Neural cell (in vitro differentiated cells): ENCODE measurements around the gene GPR17.

Experiments
- EP300 ChIP-seq: fragments of 450-650 bp; conservative IDR thresholded peaks from 2 replicates; pipeline ENCODE4 v1.6.1; 2014; ENCODE audit warnings: antibody characterized with exemption, mild to moderate bottlenecking, moderate library complexity; ENCODE audit not compliant: poor library complexity, severe bottlenecking
- EZH2 ChIP-seq: fragments of 200-600, 300-800 bp; shearing (Covaris generic), sonication (generic); IDR thresholded peaks from 2 replicates; pipeline ENCODE4 v1.6.1; 2014; ENCODE audit warnings: antibody characterized with exemption, low read length, borderline replicate concordance, mild to moderate bottlenecking; ENCODE audit not compliant: insufficient read depth, poor library complexity, severe bottlenecking
- MXI1 ChIP-seq: fragments of 450-650 bp; conservative IDR thresholded peaks from 2 replicates; pipeline ENCODE4 v1.6.1; 2014; ENCODE audit warnings: antibody characterized with exemption, mild to moderate bottlenecking; ENCODE audit not compliant: poor library complexity, severe bottlenecking
- POLR2AphosphoS5 ChIP-seq: IDR thresholded peaks from 2 replicates; pipeline ENCODE4 v1.6.1; 2012
- RAD21 ChIP-seq: fragments of 450-650 bp; conservative IDR thresholded peaks from 2 replicates; pipeline ENCODE4 v1.6.1; 2014; ENCODE audit warnings: antibody characterized with exemption, mild to moderate bottlenecking, moderate library complexity
- TF ChIP-seq, protein P1 (sequence below): fragments of 450-650 bp; IDR thresholded peaks from 2 replicates; pipeline ENCODE4 v1.5.1; 2014; ENCODE audit warnings: antibody characterized with exemption, mild to moderate bottlenecking, moderate library complexity; ENCODE audit not compliant: poor library complexity, severe bottlenecking
- TF ChIP-seq, protein P2 (sequence below): IDR thresholded peaks from 2 replicates; pipeline ENCODE4 v1.6.1; 2012; ENCODE audit warnings: borderline replicate concordance

DNA sequence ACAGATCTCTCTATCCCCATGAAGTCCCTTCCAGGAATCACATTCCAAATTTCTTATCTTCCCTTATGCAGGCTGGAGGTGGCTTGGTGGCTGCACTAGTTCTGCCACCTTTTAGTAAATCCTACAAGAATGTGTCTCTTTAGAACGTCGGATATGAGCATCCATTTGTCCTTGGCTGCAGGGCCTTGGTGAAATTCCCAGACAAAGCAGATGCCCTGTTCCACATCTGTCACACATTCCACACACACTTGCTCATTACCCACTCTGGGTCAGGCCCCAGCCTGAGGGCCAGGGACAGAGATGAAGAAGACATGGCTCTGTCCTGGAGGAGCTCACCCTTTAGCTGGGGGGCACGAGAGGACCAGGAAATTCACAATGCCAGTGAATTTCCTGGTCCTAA lies 31.2 kb upstream of the GPR17 start:
- TF ChIP-seq EP300: no peak
- TF ChIP-seq, protein P1, sequence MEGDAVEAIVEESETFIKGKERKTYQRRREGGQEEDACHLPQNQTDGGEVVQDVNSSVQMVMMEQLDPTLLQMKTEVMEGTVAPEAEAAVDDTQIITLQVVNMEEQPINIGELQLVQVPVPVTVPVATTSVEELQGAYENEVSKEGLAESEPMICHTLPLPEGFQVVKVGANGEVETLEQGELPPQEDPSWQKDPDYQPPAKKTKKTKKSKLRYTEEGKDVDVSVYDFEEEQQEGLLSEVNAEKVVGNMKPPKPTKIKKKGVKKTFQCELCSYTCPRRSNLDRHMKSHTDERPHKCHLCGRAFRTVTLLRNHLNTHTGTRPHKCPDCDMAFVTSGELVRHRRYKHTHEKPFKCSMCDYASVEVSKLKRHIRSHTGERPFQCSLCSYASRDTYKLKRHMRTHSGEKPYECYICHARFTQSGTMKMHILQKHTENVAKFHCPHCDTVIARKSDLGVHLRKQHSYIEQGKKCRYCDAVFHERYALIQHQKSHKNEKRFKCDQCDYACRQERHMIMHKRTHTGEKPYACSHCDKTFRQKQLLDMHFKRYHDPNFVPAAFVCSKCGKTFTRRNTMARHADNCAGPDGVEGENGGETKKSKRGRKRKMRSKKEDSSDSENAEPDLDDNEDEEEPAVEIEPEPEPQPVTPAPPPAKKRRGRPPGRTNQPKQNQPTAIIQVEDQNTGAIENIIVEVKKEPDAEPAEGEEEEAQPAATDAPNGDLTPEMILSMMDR: no peak
- no peak for TF ChIP-seq EZH2
- TF ChIP-seq, protein P2, sequence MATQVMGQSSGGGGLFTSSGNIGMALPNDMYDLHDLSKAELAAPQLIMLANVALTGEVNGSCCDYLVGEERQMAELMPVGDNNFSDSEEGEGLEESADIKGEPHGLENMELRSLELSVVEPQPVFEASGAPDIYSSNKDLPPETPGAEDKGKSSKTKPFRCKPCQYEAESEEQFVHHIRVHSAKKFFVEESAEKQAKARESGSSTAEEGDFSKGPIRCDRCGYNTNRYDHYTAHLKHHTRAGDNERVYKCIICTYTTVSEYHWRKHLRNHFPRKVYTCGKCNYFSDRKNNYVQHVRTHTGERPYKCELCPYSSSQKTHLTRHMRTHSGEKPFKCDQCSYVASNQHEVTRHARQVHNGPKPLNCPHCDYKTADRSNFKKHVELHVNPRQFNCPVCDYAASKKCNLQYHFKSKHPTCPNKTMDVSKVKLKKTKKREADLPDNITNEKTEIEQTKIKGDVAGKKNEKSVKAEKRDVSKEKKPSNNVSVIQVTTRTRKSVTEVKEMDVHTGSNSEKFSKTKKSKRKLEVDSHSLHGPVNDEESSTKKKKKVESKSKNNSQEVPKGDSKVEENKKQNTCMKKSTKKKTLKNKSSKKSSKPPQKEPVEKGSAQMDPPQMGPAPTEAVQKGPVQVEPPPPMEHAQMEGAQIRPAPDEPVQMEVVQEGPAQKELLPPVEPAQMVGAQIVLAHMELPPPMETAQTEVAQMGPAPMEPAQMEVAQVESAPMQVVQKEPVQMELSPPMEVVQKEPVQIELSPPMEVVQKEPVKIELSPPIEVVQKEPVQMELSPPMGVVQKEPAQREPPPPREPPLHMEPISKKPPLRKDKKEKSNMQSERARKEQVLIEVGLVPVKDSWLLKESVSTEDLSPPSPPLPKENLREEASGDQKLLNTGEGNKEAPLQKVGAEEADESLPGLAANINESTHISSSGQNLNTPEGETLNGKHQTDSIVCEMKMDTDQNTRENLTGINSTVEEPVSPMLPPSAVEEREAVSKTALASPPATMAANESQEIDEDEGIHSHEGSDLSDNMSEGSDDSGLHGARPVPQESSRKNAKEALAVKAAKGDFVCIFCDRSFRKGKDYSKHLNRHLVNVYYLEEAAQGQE: no peak
- no peak for TF ChIP-seq POLR2AphosphoS5
- no peak for TF ChIP-seq MXI1
- TF ChIP-seq RAD21: no peak
